ENCODE results near the gene AK4. TPM values are rescaled to one million over a fixed set of nuclear protein-coding genes. Genes with fewer than 3 reads are reported as not detected.

AK4 gene
- total and polyA plus RNA-seq, 2 of the 4 experiments (the other 2 are of a cell fraction): 12.4 to 30.3 TPM

DNA sequence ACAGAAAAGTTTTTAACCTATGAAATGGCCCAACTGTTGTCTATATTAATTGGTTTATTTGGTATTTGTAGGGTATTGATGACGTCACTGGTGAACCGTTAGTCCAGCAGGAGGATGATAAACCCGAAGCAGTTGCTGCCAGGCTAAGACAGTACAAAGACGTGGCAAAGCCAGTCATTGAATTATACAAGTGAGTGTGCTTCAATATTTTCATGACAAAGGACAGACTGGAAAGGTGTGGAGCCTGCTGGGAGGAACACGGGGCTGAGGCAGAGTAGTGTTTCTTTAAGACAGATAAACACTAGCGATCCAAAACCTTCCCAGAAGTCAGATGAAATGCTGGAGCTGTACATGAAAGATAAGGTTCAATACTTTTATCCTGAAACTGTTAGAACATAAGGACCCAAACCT is 76.7 kb downstream of the AK4 start:
- dilution Hi-C loops (cut with HindIII; ENCODE audit: low sequenced_read_pairs, unreplicated experiment): no loop called here
- CTCF ChIA-PET: interaction anchor here (1.2 kb wide), 1 partner anchor 16 kb away, joined by 5 read pairs; no protein-coding TSS in a partner anchor
- in situ Hi-C loops (cut with MboI; ENCODE audit: low sequenced_read_pairs): no loop called here

More for the DNA sequence above, 76.7 kb downstream of the AK4 start:
- Histone ChIP-seq H3K9ac (ENCODE audit: low read depth, low read length) (no peak overlapping the region), H3K4me3 (ENCODE audit: insufficient read depth, low read depth, low read length) (no peak overlapping the region), H3K9me3 (ENCODE audit: control insufficient read depth, insufficient read depth, low read length) (no peaks in the 10 kb centered on the region), H2BK15ac (ENCODE audit: low read depth, low read length) (no peak overlapping the region), H3K4me1 (ENCODE audit: control insufficient read depth, insufficient read depth, low read length) (no peaks in the 10 kb centered on the region), H2BK120ac (ENCODE audit: low read depth, low read length) (no peak overlapping the region), H3K4me2 (ENCODE audit: low read depth, low read length) (no peak overlapping the region), H3K23ac (ENCODE audit: low read depth, low read length) (no peak overlapping the region), H3K27ac (ENCODE audit: insufficient read depth, low read length) (no peak overlapping the region), H3K27me3 (ENCODE audit: control insufficient read depth, insufficient read depth, low read length) (no peaks in the 10 kb centered on the region), H3K79me1 (ENCODE audit: low read depth in 1 of 2, low read length in 2 of 2) (no peaks in the 10 kb centered on the region), H2BK20ac (ENCODE audit: low read depth, low read length) (no peak overlapping the region), H2BK5ac (ENCODE audit: low read depth, low read length, poor library complexity, severe bottlenecking) (no peak overlapping the region), H3K4ac (ENCODE audit: low read depth, low read length) (no peak overlapping the region), H4K20me1 (ENCODE audit: insufficient read depth, low read length) (no peaks in the 10 kb centered on the region), H4K8ac (ENCODE audit: low read depth in 2 of 2, low read length in 2 of 2) (no peak overlapping the region), H3K36me3 (ENCODE audit: control insufficient read depth, insufficient read depth, low read length) (peaks cover 3% of the 10 kb centered on the region; the same call in 1 of the 2 replicates), H2AK9ac (replicated peaks; ENCODE audit: low read depth, low read length, poor library complexity) (no peak overlapping the region), H2AK5ac (ENCODE audit: low read depth, low read length) (no peak overlapping the region), H3K18ac (ENCODE audit: low read depth, low read length) (no peak overlapping the region), H4K5ac (ENCODE audit: low read depth, low read length) (no peak overlapping the region), H3K14ac (replicated peaks; ENCODE audit: low read depth, low read length) (no peak overlapping the region), H2AFZ (replicated peaks; ENCODE audit: low read length, poor library complexity) (no peak overlapping the region), H4K91ac (ENCODE audit: insufficient read depth, low read depth, low read length) (no peak overlapping the region), H3K9me1 (ENCODE audit: insufficient read depth, low read length) (no peaks in the 10 kb centered on the region), H3K56ac (ENCODE audit: extremely low read depth, insufficient read depth, low read length) (no peak overlapping the region)
- WGBS, 2 experiments (ENCODE audit: extremely low coverage in 2 of 2, insufficient read length in 1 of 2): 67% methylated on average over 3 of the region's 6 CpGs; no CpG with 5 or more reads in 1 of the 2 experiments
- ATAC-seq (ENCODE audit: low read depth) (no peak), DNase-seq (no peak)
- POLR2A ChIA-PET (ENCODE audit: unreplicated experiment): no interaction called here
- no TSS peak for BruUV-seq (replicated peaks)
- TF ChIP-seq, protein P1, sequence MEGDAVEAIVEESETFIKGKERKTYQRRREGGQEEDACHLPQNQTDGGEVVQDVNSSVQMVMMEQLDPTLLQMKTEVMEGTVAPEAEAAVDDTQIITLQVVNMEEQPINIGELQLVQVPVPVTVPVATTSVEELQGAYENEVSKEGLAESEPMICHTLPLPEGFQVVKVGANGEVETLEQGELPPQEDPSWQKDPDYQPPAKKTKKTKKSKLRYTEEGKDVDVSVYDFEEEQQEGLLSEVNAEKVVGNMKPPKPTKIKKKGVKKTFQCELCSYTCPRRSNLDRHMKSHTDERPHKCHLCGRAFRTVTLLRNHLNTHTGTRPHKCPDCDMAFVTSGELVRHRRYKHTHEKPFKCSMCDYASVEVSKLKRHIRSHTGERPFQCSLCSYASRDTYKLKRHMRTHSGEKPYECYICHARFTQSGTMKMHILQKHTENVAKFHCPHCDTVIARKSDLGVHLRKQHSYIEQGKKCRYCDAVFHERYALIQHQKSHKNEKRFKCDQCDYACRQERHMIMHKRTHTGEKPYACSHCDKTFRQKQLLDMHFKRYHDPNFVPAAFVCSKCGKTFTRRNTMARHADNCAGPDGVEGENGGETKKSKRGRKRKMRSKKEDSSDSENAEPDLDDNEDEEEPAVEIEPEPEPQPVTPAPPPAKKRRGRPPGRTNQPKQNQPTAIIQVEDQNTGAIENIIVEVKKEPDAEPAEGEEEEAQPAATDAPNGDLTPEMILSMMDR (conservative IDR thresholded peaks at IDR 0.05; ENCODE audit: low read depth, low read length): no peak
- TF ChIP-seq FOS (IDR thresholded peaks at IDR 0.05; ENCODE audit: low read depth, low read length) (no peak), NFE2L2 (IDR thresholded peaks at IDR 0.05; ENCODE audit: low read depth, low read length) (no peak), RCOR1 (IDR thresholded peaks at IDR 0.05; ENCODE audit: insufficient replicate concordance, low read length) (no peak), SMC3 (IDR thresholded peaks at IDR 0.05; ENCODE audit: low read depth, low read length) (no peak), MAFK (IDR thresholded peaks at IDR 0.05; ENCODE audit: low read depth, low read length) (no peak)
- intact Hi-C loops (cut with micrococcal nuclease): no loop called here

All from IMR-90 (cell line).